Astrocyte (in vitro differentiated cells and primary cell): ENCODE measurements around the gene LIPN.

ENCODE experiments used
- CTCF ChIP-seq: IDR thresholded peaks from 2 replicates; pipeline ENCODE4 v1.5.1; 2011; ENCODE audit warnings: low read depth, mild to moderate bottlenecking, inconsistent platforms, low read length, moderate library complexity; ENCODE audit not compliant: insufficient read depth
- EZH2 ChIP-seq: IDR thresholded peaks from 2 replicates; pipeline ENCODE4 v1.6.1; 2012; ENCODE audit warnings: mild to moderate bottlenecking, low read length, inconsistent platforms; ENCODE audit not compliant: insufficient read depth

- TF ChIP-seq EZH2 (no peak), CTCF (no peak)
Observed at GRCh38 chr10:88728107-88728763, 31.6 kb upstream of the LIPN start.
